ENCODE measurements around the gene LKAAEAR1. TPM values are rescaled to one million over a fixed set of nuclear protein-coding genes. Genes with fewer than 3 reads are reported as not detected.

Gene LKAAEAR1
- total RNA-seq, 1 donor from 2014 or later, result not detected

- Mint-ChIP-seq H3K9me3 (ENCODE audit: unreplicated experiment) (peaks cover 2% of the 10 kb centered on the region), H3K27me3 (ENCODE audit: unreplicated experiment) (peaks cover 18% of the 10 kb centered on the region), H3K36me3 (ENCODE audit: unreplicated experiment) (no peaks in the 10 kb centered on the region), H3K4me1 (ENCODE audit: low read depth, unreplicated experiment) (peaks cover 6% of the 10 kb centered on the region), H3K4me3 (ENCODE audit: unreplicated experiment) (no peak overlapping the region), H3K27ac (ENCODE audit: unreplicated experiment) (no peak overlapping the region)
- no peak for DNase-seq
- no peak for TF ChIP-seq CTCF (IDR thresholded peaks at IDR 0.05; ENCODE audit: partially characterized antibody, unreplicated experiment)
These were observed 31.0 kb downstream of the LKAAEAR1 start for GRCh38 chr20:64052987-64053840.

GRCh38 chr20:64052326-64052722 lies 31.9 kb downstream of the LKAAEAR1 start:
- H3K36me3 Mint-ChIP-seq (ENCODE audit: unreplicated experiment), result no peaks in the 10 kb centered on the region
- peaks cover 2% of the 10 kb centered on the region for H3K9me3 Mint-ChIP-seq (ENCODE audit: unreplicated experiment)
- H3K4me3 Mint-ChIP-seq (ENCODE audit: unreplicated experiment), result no peak overlapping the region
- TF ChIP-seq CTCF (IDR thresholded peaks at IDR 0.05; ENCODE audit: partially characterized antibody, unreplicated experiment), result no peak
- no peak overlapping the region for H3K27ac Mint-ChIP-seq (ENCODE audit: unreplicated experiment)
- no peak for DNase-seq
- H3K27me3 Mint-ChIP-seq (ENCODE audit: unreplicated experiment), result peaks cover 18% of the 10 kb centered on the region
- peaks cover 6% of the 10 kb centered on the region for H3K4me1 Mint-ChIP-seq (ENCODE audit: low read depth, unreplicated experiment)

- Mint-ChIP-seq H3K27ac (ENCODE audit: unreplicated experiment) (no peak overlapping the region), H3K9me3 (ENCODE audit: unreplicated experiment) (peaks cover 2% of the 10 kb centered on the region), H3K27me3 (ENCODE audit: unreplicated experiment) (peaks cover 15% of the 10 kb centered on the region), H3K4me1 (ENCODE audit: low read depth, unreplicated experiment) (peaks cover 6% of the 10 kb centered on the region), H3K36me3 (ENCODE audit: unreplicated experiment) (no peaks in the 10 kb centered on the region), H3K4me3 (ENCODE audit: unreplicated experiment) (no peak overlapping the region)
- DNase-seq, result no peak
- TF ChIP-seq CTCF (IDR thresholded peaks at IDR 0.05; ENCODE audit: partially characterized antibody, unreplicated experiment), result no peak
These were observed 32.5 kb downstream of the LKAAEAR1 start for GRCh38 chr20:64051561-64052325.

- Mint-ChIP-seq H3K27ac (ENCODE audit: unreplicated experiment) (no peak overlapping the region), H3K9me3 (ENCODE audit: unreplicated experiment) (peaks cover 2% of the 10 kb centered on the region), H3K36me3 (ENCODE audit: unreplicated experiment) (no peaks in the 10 kb centered on the region), H3K4me3 (ENCODE audit: unreplicated experiment) (no peak overlapping the region), H3K4me1 (ENCODE audit: low read depth, unreplicated experiment) (peaks cover 8% of the 10 kb centered on the region), H3K27me3 (ENCODE audit: unreplicated experiment) (peaks cover 17% of the 10 kb centered on the region)
- no peak for DNase-seq
- TF ChIP-seq CTCF (IDR thresholded peaks at IDR 0.05; ENCODE audit: partially characterized antibody, unreplicated experiment), result no peak
These were observed 33.2 kb downstream of the LKAAEAR1 start for GRCh38 chr20:64051033-64051452.

All from glutamatergic neuron (in vitro differentiated cells).